ENCODE results near the gene IDH3G. TPM values are rescaled to one million over a fixed set of nuclear protein-coding genes. Genes with fewer than 3 reads are reported as not detected.

IDH3G gene
- total RNA-seq, 4 donors from 2014 or later = 60.7 to 67.8 (median 64.1) TPM

DNA sequence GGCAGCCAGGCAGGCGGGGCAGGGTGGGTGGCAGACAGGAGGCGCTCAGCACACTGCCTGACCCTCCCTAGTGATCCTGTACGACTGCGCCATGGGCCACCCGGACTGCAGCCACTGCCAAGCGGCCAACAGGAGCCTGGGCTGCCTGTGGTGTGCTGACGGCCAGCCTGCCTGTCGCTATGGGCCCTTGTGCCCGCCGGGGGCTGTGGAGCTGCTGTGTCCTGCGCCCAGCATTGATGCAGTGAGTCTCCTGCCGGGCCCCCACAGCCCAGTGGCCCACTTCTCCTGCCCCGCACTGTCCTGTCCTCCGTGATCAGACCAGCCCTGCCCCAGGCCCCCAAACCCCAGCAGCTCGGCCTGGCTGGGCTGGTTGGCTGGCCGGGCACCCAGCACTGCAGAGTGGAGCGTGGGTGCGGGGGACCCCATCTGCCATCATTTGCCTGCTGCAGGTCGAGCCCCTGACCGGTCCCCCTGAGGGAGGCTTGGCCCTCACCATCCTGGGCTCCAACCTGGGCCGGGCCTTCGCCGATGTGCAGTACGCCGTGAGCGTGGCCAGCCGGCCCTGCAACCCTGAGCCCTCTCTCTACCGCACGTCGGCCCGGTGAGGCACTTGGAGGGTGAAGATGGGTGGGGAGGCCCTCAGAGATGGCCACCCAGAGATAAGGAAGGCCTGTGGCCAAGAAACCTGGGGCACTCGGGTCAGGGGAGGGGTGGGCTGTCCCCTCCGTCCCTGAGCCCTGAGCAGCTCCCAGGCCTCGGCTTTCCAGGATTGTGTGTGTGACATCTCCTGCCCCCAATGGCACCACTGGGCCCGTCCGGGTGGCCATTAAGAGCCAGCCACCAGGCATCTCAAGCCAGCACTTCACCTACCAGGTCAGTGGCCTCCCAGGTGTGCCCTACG, 22.5 kb downstream of the IDH3G start:
- H3K9me3 ChIP-seq = no peaks in the 10 kb centered on the region
- peaks cover 0 to 5% (median 0%) of the 10 kb centered on the region in 3 donors for H3K4me1 ChIP-seq
- intact Hi-C loops (cut with DNase I) = no loop called here
- no peak overlapping the region for H3K4me3 ChIP-seq
- no peaks in the 10 kb centered on the region for H3K27me3 ChIP-seq
- no peak overlapping the region for H3K27ac ChIP-seq
- no peak for TF ChIP-seq POLR2A (IDR thresholded peaks at IDR 0.05)
- TF ChIP-seq, protein P1, sequence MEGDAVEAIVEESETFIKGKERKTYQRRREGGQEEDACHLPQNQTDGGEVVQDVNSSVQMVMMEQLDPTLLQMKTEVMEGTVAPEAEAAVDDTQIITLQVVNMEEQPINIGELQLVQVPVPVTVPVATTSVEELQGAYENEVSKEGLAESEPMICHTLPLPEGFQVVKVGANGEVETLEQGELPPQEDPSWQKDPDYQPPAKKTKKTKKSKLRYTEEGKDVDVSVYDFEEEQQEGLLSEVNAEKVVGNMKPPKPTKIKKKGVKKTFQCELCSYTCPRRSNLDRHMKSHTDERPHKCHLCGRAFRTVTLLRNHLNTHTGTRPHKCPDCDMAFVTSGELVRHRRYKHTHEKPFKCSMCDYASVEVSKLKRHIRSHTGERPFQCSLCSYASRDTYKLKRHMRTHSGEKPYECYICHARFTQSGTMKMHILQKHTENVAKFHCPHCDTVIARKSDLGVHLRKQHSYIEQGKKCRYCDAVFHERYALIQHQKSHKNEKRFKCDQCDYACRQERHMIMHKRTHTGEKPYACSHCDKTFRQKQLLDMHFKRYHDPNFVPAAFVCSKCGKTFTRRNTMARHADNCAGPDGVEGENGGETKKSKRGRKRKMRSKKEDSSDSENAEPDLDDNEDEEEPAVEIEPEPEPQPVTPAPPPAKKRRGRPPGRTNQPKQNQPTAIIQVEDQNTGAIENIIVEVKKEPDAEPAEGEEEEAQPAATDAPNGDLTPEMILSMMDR (IDR thresholded peaks at IDR 0.05) = no peak
- no peak for DNase-seq
- peaks cover 0 to 12% (median 0%) of the 10 kb centered on the region in 3 donors for H3K36me3 ChIP-seq
- 86% methylated on average over 3 of the region's 37 CpGs; no CpG with 5 or more reads in 1 of the 2 donors for WGBS, 2 donors

DNA sequence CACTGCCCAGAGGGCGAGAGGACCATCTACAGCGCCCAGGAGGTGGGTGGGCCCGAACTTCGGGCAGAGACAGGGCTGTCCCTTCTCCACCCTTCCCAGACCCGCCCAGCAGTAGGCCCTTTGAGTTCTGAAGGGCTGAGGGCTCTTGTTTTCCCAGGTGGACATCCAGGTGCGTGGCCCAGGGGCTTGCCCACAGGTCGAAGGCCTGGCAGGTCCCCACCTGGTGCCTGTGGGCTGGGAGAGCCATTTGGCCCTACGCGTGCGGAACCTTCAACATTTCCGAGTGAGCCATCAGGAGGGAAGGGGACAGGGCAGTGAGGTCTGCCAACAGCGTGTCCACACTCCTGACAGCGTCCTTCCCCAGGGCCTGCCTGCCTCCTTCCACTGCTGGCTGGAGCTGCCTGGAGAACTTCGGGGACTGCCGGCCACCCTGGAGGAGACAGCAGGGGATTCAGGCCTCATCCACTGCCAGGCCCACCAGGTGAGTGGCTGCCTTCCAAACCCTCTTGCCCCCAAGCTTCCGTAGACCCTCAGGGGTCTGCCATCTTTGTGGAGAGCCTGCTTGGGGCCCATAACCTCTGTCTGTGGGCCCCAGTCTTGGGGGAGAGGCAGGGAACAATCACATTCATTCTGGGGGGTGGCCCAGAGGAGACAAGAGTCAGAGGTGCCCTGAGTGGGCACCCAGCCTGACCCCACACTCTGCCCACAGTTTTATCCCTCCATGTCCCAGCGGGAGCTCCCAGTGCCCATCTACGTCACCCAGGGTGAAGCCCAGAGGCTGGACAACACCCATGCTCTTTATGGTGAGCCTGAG, 23.4 kb downstream of the IDH3G start:
- no peak overlapping the region for H3K4me3 ChIP-seq
- H3K4me1 ChIP-seq = peaks cover 0 to 14% (median 4%) of the 10 kb centered on the region in 3 donors
- H3K27ac ChIP-seq = no peak overlapping the region
- 100% methylated on average over 3 of the region's 18 CpGs; no CpG with 5 or more reads in 1 of the 2 donors for WGBS, 2 donors
- peaks cover 0 to 12% (median 0%) of the 10 kb centered on the region in 3 donors for H3K36me3 ChIP-seq
- intact Hi-C loops (cut with DNase I) = no loop called here
- no peaks in the 10 kb centered on the region for H3K9me3 ChIP-seq
- TF ChIP-seq POLR2A (IDR thresholded peaks at IDR 0.05) = no peak
- TF ChIP-seq, protein P1 (IDR thresholded peaks at IDR 0.05) = no peak
- H3K27me3 ChIP-seq = no peaks in the 10 kb centered on the region
- no peak for DNase-seq

DNA sequence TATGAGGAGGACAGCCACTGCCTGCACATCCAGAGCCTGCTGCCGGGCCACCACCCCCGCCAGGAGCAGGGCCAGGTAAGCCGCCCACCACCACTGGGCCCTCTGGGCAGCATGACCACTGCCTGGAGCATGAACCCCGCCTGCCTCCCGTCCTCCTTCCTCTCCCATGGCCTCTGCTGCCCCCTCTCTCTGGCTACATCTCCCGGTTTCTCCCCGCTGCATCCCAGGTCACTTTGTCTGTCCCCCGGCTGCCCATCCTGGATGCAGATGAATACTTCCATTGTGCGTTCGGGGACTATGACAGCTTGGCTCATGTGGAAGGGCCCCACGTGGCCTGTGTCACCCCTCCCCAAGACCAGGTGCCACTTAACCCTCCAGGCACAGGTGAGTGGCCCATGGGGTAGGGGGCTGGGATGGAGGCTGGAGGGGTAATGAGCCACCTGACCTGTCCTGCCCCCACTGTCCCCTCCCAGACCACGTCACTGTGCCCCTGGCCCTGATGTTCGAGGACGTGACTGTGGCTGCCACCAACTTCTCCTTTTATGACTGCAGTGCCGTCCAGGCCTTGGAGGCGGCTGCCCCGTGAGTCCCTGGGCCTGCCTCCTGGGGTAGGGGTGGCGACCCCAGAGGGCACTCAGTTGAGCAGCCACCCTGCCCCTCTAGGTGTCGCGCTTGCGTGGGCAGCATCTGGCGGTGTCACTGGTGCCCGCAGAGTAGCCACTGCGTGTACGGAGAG, 24.1 kb downstream of the IDH3G start:
- Histone ChIP-seq H3K27me3 (no peaks in the 10 kb centered on the region), H3K36me3 (peaks cover 0 to 8% (median 0%) of the 10 kb centered on the region in 3 donors), H3K4me3 (no peak overlapping the region), H3K4me1 (peaks cover 0 to 22% (median 12%) of the 10 kb centered on the region in 3 donors), H3K27ac (no peak overlapping the region), H3K9me3 (no peaks in the 10 kb centered on the region)
- TF ChIP-seq, protein P1 (IDR thresholded peaks at IDR 0.05) = no peak
- no peak for TF ChIP-seq POLR2A (IDR thresholded peaks at IDR 0.05)
- intact Hi-C loops (cut with DNase I) = loop anchor here (5.0 kb wide), 1 partner anchor 177 kb away; no protein-coding TSS in a partner anchor
- WGBS, 2 donors = 68% methylated on average over 5 of the region's 25 CpGs; no CpG with 5 or more reads in 1 of the 2 donors
- DNase-seq = no peak

DNA sequence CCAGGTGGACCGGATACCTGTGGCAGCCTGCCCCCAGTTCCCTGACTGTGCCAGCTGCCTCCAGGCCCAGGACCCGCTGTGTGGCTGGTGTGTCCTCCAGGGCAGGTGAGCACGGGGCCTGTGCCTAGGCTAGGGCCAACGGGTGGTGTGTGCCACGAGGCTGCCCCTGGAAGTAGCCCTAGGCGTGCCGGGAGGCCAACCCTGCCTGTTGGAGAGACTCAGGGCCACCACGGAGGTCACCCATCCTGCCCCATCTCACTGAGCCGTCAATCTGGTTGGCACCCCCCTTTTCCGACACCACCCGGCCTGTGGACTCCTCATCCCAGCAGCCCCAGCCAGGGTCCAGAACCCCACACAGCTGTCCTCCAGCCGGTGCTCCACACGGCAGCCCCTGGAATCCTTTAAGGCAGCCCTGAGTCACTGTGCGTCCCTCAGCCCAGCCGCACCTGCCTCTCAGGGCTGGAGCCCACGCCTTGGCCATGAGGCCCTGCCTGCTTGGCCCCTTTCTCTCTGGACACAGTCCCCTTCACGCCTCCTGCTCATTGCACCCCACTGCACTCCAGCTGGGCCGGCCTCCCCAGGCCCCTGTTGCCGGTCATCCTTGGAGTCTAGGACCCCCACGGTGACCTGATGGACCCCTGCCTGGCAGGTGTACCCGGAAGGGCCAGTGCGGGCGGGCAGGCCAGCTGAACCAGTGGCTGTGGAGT, 24.9 kb downstream of the IDH3G start:
- TF ChIP-seq POLR2A (IDR thresholded peaks at IDR 0.05) = no peak
- TF ChIP-seq, protein P1 (IDR thresholded peaks at IDR 0.05) = no peak
- 90% methylated on average over 4 of the region's 23 CpGs; no CpG with 5 or more reads in 1 of the 2 donors for whole genome bisulfite sequencing, 2 donors
- no peak for DNase-seq
- Histone ChIP-seq H3K27ac (no peak overlapping the region), H3K4me1 (peaks cover 0 to 29% (median 19%) of the 10 kb centered on the region in 3 donors), H3K36me3 (peaks cover 0 to 5% (median 0%) of the 10 kb centered on the region in 3 donors), H3K27me3 (no peaks in the 10 kb centered on the region), H3K9me3 (no peaks in the 10 kb centered on the region), H3K4me3 (no peak overlapping the region)
- intact Hi-C loops (cut with DNase I) = loop anchor here (5.0 kb wide), 1 partner anchor 178 kb away; no protein-coding TSS in a partner anchor
